ENCODE results near the gene LPO.

The LPO gene

GRCh38 chr17:58265902-58266875, 27.8 kb downstream of the LPO start:
- no peak for DNase-seq (ENCODE audit: extremely low spot score)
- TF ChIP-seq, protein P1, sequence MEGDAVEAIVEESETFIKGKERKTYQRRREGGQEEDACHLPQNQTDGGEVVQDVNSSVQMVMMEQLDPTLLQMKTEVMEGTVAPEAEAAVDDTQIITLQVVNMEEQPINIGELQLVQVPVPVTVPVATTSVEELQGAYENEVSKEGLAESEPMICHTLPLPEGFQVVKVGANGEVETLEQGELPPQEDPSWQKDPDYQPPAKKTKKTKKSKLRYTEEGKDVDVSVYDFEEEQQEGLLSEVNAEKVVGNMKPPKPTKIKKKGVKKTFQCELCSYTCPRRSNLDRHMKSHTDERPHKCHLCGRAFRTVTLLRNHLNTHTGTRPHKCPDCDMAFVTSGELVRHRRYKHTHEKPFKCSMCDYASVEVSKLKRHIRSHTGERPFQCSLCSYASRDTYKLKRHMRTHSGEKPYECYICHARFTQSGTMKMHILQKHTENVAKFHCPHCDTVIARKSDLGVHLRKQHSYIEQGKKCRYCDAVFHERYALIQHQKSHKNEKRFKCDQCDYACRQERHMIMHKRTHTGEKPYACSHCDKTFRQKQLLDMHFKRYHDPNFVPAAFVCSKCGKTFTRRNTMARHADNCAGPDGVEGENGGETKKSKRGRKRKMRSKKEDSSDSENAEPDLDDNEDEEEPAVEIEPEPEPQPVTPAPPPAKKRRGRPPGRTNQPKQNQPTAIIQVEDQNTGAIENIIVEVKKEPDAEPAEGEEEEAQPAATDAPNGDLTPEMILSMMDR (IDR thresholded peaks at IDR 0.05; ENCODE audit: control extremely low read depth, extremely low read depth, low read depth, missing control alignments) = no peak
- ChIA-PET POLR2A (interaction anchor here (0.6 kb wide), 1 partner anchor 66 kb away, joined by 3 read pairs; no protein-coding TSS in a partner anchor), CTCF (interaction anchor here (0.7 to 1.9 kb wide), 5 partner anchors 14 to 181 kb away, joined by 3 to 9 read pairs (median 4); partner anchors contain the start of gene MPO)

- TF ChIP-seq, protein P1 (IDR thresholded peaks at IDR 0.05; ENCODE audit: control extremely low read depth, extremely low read depth, low read depth, missing control alignments) = no peak
- DNase-seq (ENCODE audit: extremely low spot score) = no peak
- POLR2A ChIA-PET = no interaction called here
- CTCF ChIA-PET = interaction anchor here (0.9 to 1.1 kb wide), 4 partner anchors 10 to 67 kb away, joined by 3 to 4 read pairs (median 3); no protein-coding TSS in a partner anchor
Observed at GRCh38 chr17:58267347-58268324, 29.3 kb downstream of the LPO start.

GRCh38 chr17:58268326-58268725, 29.9 kb downstream of the LPO start:
- ChIA-PET POLR2A (no interaction called here), CTCF (interaction anchor here (1.1 kb wide), 3 partner anchors 12 to 67 kb away, joined by 3 to 4 read pairs (median 3); no protein-coding TSS in a partner anchor)
- TF ChIP-seq, protein P1 (IDR thresholded peaks at IDR 0.05; ENCODE audit: control extremely low read depth, extremely low read depth, low read depth, missing control alignments) = no peak
- DNase-seq (ENCODE audit: extremely low spot score) = no peak

DNA sequence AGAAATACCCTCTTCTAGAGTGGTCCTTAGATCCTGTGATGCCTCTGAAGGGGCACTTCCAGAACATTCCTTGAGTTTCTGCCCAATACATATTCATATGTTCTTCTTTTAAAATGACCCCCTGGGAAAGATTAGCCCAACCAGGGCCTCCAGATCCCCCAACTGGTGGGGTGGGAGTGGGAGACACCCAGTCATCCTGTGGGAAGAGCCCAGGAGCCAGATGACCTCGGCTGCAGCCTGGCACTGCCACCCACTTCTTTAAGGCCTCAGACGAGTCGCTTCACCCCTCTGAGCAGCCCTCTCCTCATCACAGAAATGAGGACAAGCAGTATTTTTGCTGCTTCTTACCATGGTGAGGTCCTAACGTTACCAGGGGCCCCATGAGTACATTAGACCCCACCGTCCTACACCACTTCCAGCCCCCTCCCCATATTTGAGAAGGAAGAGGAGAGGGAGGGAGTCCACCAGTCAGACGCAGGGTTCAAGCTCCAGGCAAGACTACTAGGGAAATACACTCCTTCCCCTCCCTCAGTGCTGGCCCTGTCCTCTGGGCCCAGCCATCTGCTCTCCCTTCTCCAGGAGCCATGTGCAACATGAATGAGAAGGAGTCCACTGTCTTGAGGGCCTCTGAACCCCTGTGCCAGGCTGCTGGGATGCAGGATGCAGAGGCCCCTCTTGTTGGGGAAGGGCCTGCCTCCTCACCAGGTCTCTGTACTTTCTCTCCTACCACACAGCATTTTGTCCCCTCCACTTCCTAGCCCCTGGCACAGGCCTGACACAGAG, 30.6 kb downstream of the LPO start:
- TF ChIP-seq, protein P1 (IDR thresholded peaks at IDR 0.05; ENCODE audit: control extremely low read depth, extremely low read depth, low read depth, missing control alignments) = no peak
- POLR2A ChIA-PET = no interaction called here

GRCh38 chr17:58269557-58270291, 31.3 kb downstream of the LPO start:
- DNase-seq (ENCODE audit: extremely low spot score) = no peak
- CTCF ChIA-PET = no interaction called here
- TF ChIP-seq, protein P1 (IDR thresholded peaks at IDR 0.05; ENCODE audit: control extremely low read depth, extremely low read depth, low read depth, missing control alignments) = no peak
- POLR2A ChIA-PET = no interaction called here

More for the DNA sequence above, 30.6 kb downstream of the LPO start:
- CTCF ChIA-PET = interaction anchor here (1.1 kb wide), 1 partner anchor 35 kb away, joined by 3 read pairs; no protein-coding TSS in a partner anchor
- DNase-seq (ENCODE audit: extremely low spot score) = no peak
